Testis (tissue), 3 donors: ENCODE results near the gene DOCK9. TPM values are rescaled to one million over a fixed set of nuclear protein-coding genes. Genes with fewer than 3 reads are reported as not detected.

Experiments
- DNase-seq: peaks from one replicate; pipeline ENCODE4 v3.0.0-alpha.2; 2019
- H3K27ac ChIP-seq, 2 donors: fragments of 200-600 bp; sonication (generic); one replicate each; pipeline ENCODE4 v1.5.1; 2019
- H3K27me3 ChIP-seq: fragments of 200-600 bp; sonication (generic); one replicate; pipeline ENCODE4 v1.5.1; 2019
- H3K36me3 ChIP-seq: fragments of 200-600 bp; sonication (generic); one replicate; pipeline ENCODE4 v1.5.1; 2017; ENCODE audit warnings: low read depth; ENCODE audit errors: missing control alignments
- H3K4me1 ChIP-seq: fragments of 200-600 bp; sonication (generic); one replicate; pipeline ENCODE4 v1.5.1; 2019
- H3K4me3 ChIP-seq, 2 donors: fragments of 200-600 bp; sonication (generic); one replicate each; pipeline ENCODE4 v1.5.1; 2017 to 2019
- H3K9me3 ChIP-seq: fragments of 200-600 bp; sonication (generic); one replicate; pipeline ENCODE4 v1.5.1; 2017
- CTCF ChIP-seq, 3 experiments: fragments of 450-650 bp in 2 of 3; fragments of 200-600 bp in 1 of 3; sonication (generic) in 1 of 3; IDR thresholded peaks; one replicate each; pipeline ENCODE4 v1.5.1; 2016 to 2019; ENCODE audit warnings: antibody characterized with exemption in 3 of 3, mild to moderate bottlenecking in 2 of 3, moderate library complexity in 1 of 3
- POLR2A ChIP-seq: fragments of 450-650 bp; IDR thresholded peaks from one replicate; pipeline ENCODE4 v1.6.1; 2017; ENCODE audit warnings: antibody characterized with exemption, mild to moderate bottlenecking, moderate library complexity
- WGBS, 2 donors: methylation state at CpG; one replicate each; pipeline ENCODE4 v1.1.5; 2018; 5-methylcytosine and 5-hydroxymethylcytosine counted together
- intact Hi-C: fragments of 100-400 bp; cut with DNase I; formaldehyde crosslinking; loops from one replicate; pipeline ENCODE4 v1.15.1; 2023; ENCODE audit warnings: low total_unique reads
- polyA plus RNA-seq: library from polyadenylated mRNA; stranded (reverse); fragments of 350-450 nt; fragmentation: Illumina TruSeq; extraction: RNeasy Lipid Tissue Mini Kit (QIAGEN cat#74804); gene quantifications from one replicate; pipeline ENCODE4 v1.2.3, GENCODE V29; 2014; ENCODE audit warnings: low read depth, low replicate concordance; ENCODE audit not compliant: insufficient read depth
- small RNA-seq, 2 donors: library from RNA; depleted of rRNA; stranded (forward); fragments of <200 nt; gene quantifications; one replicate each; pipeline ENCODE3, GENCODE V24; 2016
- total RNA-seq, 2 donors: library from RNA; depleted of rRNA; stranded (reverse); fragments of >200 nt; gene quantifications; one replicate each; pipeline ENCODE4 v1.2.3, GENCODE V29; 2016

DOCK9 gene
- total and polyA plus RNA-seq, 3 donors from 2014 or later, result 48.0 to 74.9 (median 63.4) TPM

GRCh38 chr13:98751861-98752466, 225.9 kb downstream of the DOCK9 start:
- 3 to 10% methylated on average over 5 to 11 of the region's 36 CpGs for WGBS, 2 donors
- intact Hi-C loops, result no loop called here
- DNase-seq, result no peak
- Histone ChIP-seq H3K4me1 (no peaks in the 10 kb centered on the region), H3K27ac (no peak overlapping the region), H3K27me3 (no peaks in the 10 kb centered on the region), H3K36me3 (no peaks in the 10 kb centered on the region), H3K9me3 (no peaks in the 10 kb centered on the region), H3K4me3 (peak overlapping the region; percentile 26 to 37)
- no peak for TF ChIP-seq POLR2A
- no peak for TF ChIP-seq CTCF (IDR thresholded peaks at IDR 0.05)

GRCh38 chr13:98751367-98751782, 226.5 kb downstream of the DOCK9 start:
- H3K27ac ChIP-seq, result no peak overlapping the region
- no peak for DNase-seq
- no peak overlapping the region for H3K4me3 ChIP-seq
- 20 to 29% methylated on average over 6 to 8 of the region's 8 CpGs for WGBS, 2 donors
- no peaks in the 10 kb centered on the region for H3K36me3 ChIP-seq
- H3K9me3 ChIP-seq, result no peaks in the 10 kb centered on the region
- intact Hi-C loops, result no loop called here
- TF ChIP-seq CTCF (IDR thresholded peaks at IDR 0.05), result no peak
- TF ChIP-seq POLR2A, result no peak
- H3K27me3 ChIP-seq, result no peaks in the 10 kb centered on the region
- no peaks in the 10 kb centered on the region for H3K4me1 ChIP-seq

DNA sequence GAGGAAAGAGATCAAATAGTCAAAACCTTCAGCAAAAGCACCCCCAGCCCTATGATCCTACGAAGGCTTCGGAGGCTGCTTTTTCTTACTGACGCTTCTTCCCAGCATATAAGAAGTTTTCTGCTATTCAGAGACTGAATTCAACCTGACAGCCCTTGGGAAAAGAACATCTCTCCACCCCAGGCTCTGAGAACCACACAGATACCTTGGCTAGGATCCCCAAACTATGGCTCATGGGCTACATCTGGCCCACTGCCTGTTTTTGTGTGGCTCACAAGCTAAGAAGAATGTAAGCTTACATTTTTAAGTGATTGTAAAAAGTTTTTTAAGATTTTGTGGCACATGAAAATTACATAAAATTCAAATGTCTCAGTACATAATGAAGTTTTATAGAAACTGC, 228.4 kb downstream of the DOCK9 start:
- Histone ChIP-seq H3K4me1 (no peaks in the 10 kb centered on the region), H3K27me3 (no peaks in the 10 kb centered on the region), H3K4me3 (no peak overlapping the region), H3K27ac (no peak overlapping the region), H3K9me3 (no peaks in the 10 kb centered on the region), H3K36me3 (no peaks in the 10 kb centered on the region)
- WGBS, 2 donors, result 62 to 71% methylated on average over 3 of the region's 3 CpGs
- intact Hi-C loops, result no loop called here
- no peak for DNase-seq
- no peak for TF ChIP-seq CTCF (IDR thresholded peaks at IDR 0.05)

DNA sequence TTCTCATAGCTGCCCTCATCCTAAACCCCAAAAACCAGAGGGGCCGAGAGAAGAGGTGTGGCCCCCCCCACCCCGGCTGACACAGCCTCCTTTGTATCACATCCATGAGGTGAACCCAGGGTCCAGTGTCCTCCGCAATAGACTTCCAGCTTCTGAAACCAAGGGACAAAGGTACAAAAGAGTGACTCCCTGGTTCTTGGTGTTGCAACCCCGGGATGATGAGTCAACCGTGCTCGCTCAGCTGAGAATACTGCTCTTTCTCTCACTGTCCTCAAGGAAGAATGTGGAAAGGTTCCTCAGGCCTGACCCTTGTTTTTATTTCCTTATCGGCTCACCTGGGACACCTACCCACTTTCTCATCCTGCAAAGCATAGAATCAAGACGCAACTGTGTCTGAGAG, 230.9 kb downstream of the DOCK9 start:
- intact Hi-C loops, result no loop called here
- no peak for DNase-seq
- Histone ChIP-seq H3K27me3 (no peaks in the 10 kb centered on the region), H3K4me3 (no peak overlapping the region), H3K4me1 (no peaks in the 10 kb centered on the region), H3K9me3 (no peaks in the 10 kb centered on the region), H3K36me3 (no peaks in the 10 kb centered on the region), H3K27ac (no peak overlapping the region)
- TF ChIP-seq CTCF (IDR thresholded peaks at IDR 0.05) (no peak), POLR2A (no peak)
- WGBS, 2 donors, result 95% methylated on average over 8 of the region's 8 CpGs

Small RNAs within 50 kb of the gene (small RNA-seq; reads per million reads assigned to genes)
- gene AL161420.1 (0 reads per million in 2 donors), gene RNU6-83P (0 reads per million in 2 donors)

Other genes with a start within 250 kb of the DOCK9 start
- gene SLC15A1, start 225.4 kb downstream of the DOCK9 start, total RNA-seq, result under 1 TPM; 0.37 to 0.47 TPM
- 0.71 TPM for gene SLC15A1, start 225.4 kb downstream of the DOCK9 start, polyA plus RNA-seq
- 10 to 100 TPM; 85.5 to 93.0 TPM for gene UBAC2, start 222.8 kb upstream of the DOCK9 start, total RNA-seq
- 147 TPM for gene UBAC2, start 222.8 kb upstream of the DOCK9 start, polyA plus RNA-seq